Measurements from ENCODE around the gene SPATA18. TPM values are rescaled to one million over a fixed set of nuclear protein-coding genes. Genes with fewer than 3 reads are reported as not detected.

The SPATA18 gene
- total RNA-seq, 4 donors from 2014 or later, result 1.4 to 9.2 (median 2.0) TPM

GRCh38 chr4:52095374-52095773 lies 44.3 kb downstream of the SPATA18 start:
- DNase-seq, result no peak
- 85 to 98% methylated on average over 1 of the region's 1 CpG for WGBS, 2 donors
- Histone ChIP-seq H3K27me3 (no peaks in the 10 kb centered on the region), H3K9me3 (no peaks in the 10 kb centered on the region), H3K4me1 (no peaks in the 10 kb centered on the region), H3K27ac (no peak overlapping the region), H3K4me3 (replicated peaks in 1 of 3) (no peak overlapping the region), H3K36me3 (no peaks in the 10 kb centered on the region)
- intact Hi-C loops (cut with DNase I), result no loop called here
- TF ChIP-seq POLR2A (IDR thresholded peaks at IDR 0.05), result no peak

GRCh38 chr4:52096048-52096447 lies 44.9 kb downstream of the SPATA18 start:
- Histone ChIP-seq H3K4me3 (replicated peaks in 1 of 3) (no peak overlapping the region), H3K9me3 (no peaks in the 10 kb centered on the region), H3K27me3 (no peaks in the 10 kb centered on the region), H3K36me3 (no peaks in the 10 kb centered on the region), H3K4me1 (no peaks in the 10 kb centered on the region), H3K27ac (no peak overlapping the region)
- intact Hi-C loops (cut with DNase I), result no loop called here
- no peak for DNase-seq
- no peak for TF ChIP-seq CTCF (IDR thresholded peaks at IDR 0.05)
- no peak for TF ChIP-seq POLR2A (IDR thresholded peaks at IDR 0.05)

- Histone ChIP-seq H3K9me3 (no peaks in the 10 kb centered on the region), H3K27me3 (no peaks in the 10 kb centered on the region), H3K36me3 (no peaks in the 10 kb centered on the region), H3K27ac (no peak overlapping the region), H3K4me1 (no peaks in the 10 kb centered on the region), H3K4me3 (replicated peaks in 1 of 3) (no peak overlapping the region)
- no peak for DNase-seq
- intact Hi-C loops (cut with DNase I), result no loop called here
- TF ChIP-seq CTCF (IDR thresholded peaks at IDR 0.05) (no peak), POLR2A (IDR thresholded peaks at IDR 0.05) (no peak)
- WGBS, 2 donors, result 71 to 86% methylated on average over 1 of the region's 1 CpG
These were observed 47.5 kb downstream of the SPATA18 start for GRCh38 chr4:52098618-52099017.

GRCh38 chr4:52099860-52100461 lies 48.9 kb downstream of the SPATA18 start:
- DNase-seq, result no peak
- Histone ChIP-seq H3K36me3 (no peaks in the 10 kb centered on the region), H3K4me1 (no peaks in the 10 kb centered on the region), H3K9me3 (no peaks in the 10 kb centered on the region), H3K27ac (no peak overlapping the region), H3K4me3 (replicated peaks in 1 of 3) (no peak overlapping the region), H3K27me3 (no peaks in the 10 kb centered on the region)
- no peak for TF ChIP-seq CTCF (IDR thresholded peaks at IDR 0.05)
- TF ChIP-seq POLR2A (IDR thresholded peaks at IDR 0.05), result no peak
- intact Hi-C loops (cut with DNase I), result no loop called here
- WGBS, 2 donors, result 42 to 55% methylated on average over 2 of the region's 2 CpGs

- Histone ChIP-seq H3K27ac (no peak overlapping the region), H3K9me3 (no peaks in the 10 kb centered on the region), H3K4me3 (replicated peaks in 1 of 3) (no peak overlapping the region), H3K27me3 (no peaks in the 10 kb centered on the region), H3K4me1 (no peaks in the 10 kb centered on the region), H3K36me3 (no peaks in the 10 kb centered on the region)
- TF ChIP-seq POLR2A (IDR thresholded peaks at IDR 0.05) (no peak), CTCF (IDR thresholded peaks at IDR 0.05) (no peak)
- intact Hi-C loops (cut with DNase I), result no loop called here
- DNase-seq, result no peak
These were observed 51.5 kb downstream of the SPATA18 start for GRCh38 chr4:52102587-52102986.

GRCh38 chr4:52103319-52103718 lies 52.2 kb downstream of the SPATA18 start:
- no peak for TF ChIP-seq POLR2A (IDR thresholded peaks at IDR 0.05)
- TF ChIP-seq CTCF (IDR thresholded peaks at IDR 0.05), result no peak
- 44 to 60% methylated on average over 1 of the region's 1 CpG for WGBS, 2 donors
- Histone ChIP-seq H3K36me3 (no peaks in the 10 kb centered on the region), H3K9me3 (no peaks in the 10 kb centered on the region), H3K4me3 (replicated peaks in 1 of 3) (no peak overlapping the region), H3K4me1 (no peaks in the 10 kb centered on the region), H3K27ac (no peak overlapping the region), H3K27me3 (no peaks in the 10 kb centered on the region)
- DNase-seq, result no peak
- intact Hi-C loops (cut with DNase I), result no loop called here

All from thyroid gland (tissue), 4 donors.